ENCODE results near the gene GPC4. TPM values are rescaled to one million over a fixed set of nuclear protein-coding genes. Genes with fewer than 3 reads are reported as not detected.

GPC4 gene
- total RNA-seq, 1 donor = 8.3 TPM

DNA sequence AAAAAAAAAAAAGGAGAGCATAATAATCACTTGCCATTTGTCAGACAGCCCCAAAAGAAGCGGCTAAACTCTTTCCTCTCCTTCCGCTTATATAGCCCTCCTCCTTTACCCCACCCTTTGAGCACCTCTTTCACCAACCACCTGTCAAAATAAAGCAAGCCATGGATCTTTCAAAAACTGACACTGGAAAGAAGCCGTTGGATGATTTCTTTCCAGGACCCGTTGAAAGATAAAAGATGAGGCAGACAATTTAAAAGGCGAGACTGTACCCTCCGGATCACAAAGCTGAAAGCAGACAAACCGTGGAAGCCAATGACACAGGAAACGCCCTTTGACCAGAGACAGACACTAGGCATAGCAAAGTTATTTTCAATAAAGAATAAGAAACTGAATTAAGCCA is 22.6 kb downstream of the GPC4 start:
- Histone ChIP-seq H4K20me1 (ENCODE audit: insufficient read depth, low read length) (no peaks in the 10 kb centered on the region), H3K4me2 (ENCODE audit: insufficient read depth, low read length) (no peak overlapping the region)
- no peak for DNase-seq (ENCODE audit: insufficient read length, low spot score, missing footprints)

DNA sequence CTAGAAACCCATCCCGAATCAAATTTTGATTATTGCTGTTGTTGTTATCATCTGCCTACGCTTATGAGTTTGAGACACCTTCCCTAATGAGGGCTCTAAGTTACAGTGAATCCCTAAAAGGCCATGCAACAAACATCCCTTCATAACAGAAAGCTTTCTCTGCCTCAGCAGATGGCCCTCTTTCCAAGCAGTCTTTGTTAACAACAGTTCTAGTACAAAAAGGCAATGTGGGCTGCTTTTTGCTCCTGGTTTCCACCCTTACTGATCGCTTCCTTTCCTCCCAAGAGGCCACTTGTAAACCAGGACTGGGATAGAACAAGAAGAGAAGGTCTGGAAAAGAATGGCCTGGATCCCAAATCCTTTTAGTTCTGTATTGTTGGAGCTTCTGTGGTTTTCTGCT is 24.2 kb downstream of the GPC4 start:
- H3K4me2 ChIP-seq (ENCODE audit: insufficient read depth, low read length) = no peak overlapping the region
- DNase-seq (ENCODE audit: insufficient read length, low spot score, missing footprints) = no peak
- H3K4me1 ChIP-seq (ENCODE audit: insufficient read depth, low read length) = no peaks in the 10 kb centered on the region
- H3K36me3 ChIP-seq (ENCODE audit: insufficient read depth, low read length) = no peaks in the 10 kb centered on the region
- H3K9me3 ChIP-seq (ENCODE audit: low read depth, low read length) = no peaks in the 10 kb centered on the region
- no peaks in the 10 kb centered on the region for H4K20me1 ChIP-seq (ENCODE audit: insufficient read depth, low read length)
- H3K4me3 ChIP-seq (ENCODE audit: insufficient read depth, low read length) = no peak overlapping the region
- H3K27ac ChIP-seq (ENCODE audit: low read depth, low read length) = no peak overlapping the region
- TF ChIP-seq CTCF (IDR thresholded peaks at IDR 0.05; ENCODE audit: extremely low read depth, low read depth, low read length) = no peak
- no peaks in the 10 kb centered on the region for H3K79me2 ChIP-seq (ENCODE audit: insufficient read depth, low read length)
- H2AFZ ChIP-seq (ENCODE audit: low read length) = no peak overlapping the region
- H3K27me3 ChIP-seq (ENCODE audit: insufficient read depth, low read length) = peaks cover 11% of the 10 kb centered on the region

More for the DNA sequence above, 22.6 kb downstream of the GPC4 start:
- H3K36me3 ChIP-seq (ENCODE audit: insufficient read depth, low read length) = no peaks in the 10 kb centered on the region
- no peak overlapping the region for H3K4me3 ChIP-seq (ENCODE audit: insufficient read depth, low read length)
- H3K79me2 ChIP-seq (ENCODE audit: insufficient read depth, low read length) = no peaks in the 10 kb centered on the region
- H3K9me3 ChIP-seq (ENCODE audit: low read depth, low read length) = no peaks in the 10 kb centered on the region
- H3K27me3 ChIP-seq (ENCODE audit: insufficient read depth, low read length) = peaks cover 7% of the 10 kb centered on the region
- TF ChIP-seq CTCF (IDR thresholded peaks at IDR 0.05; ENCODE audit: extremely low read depth, low read depth, low read length) = no peak
- no peak overlapping the region for H2AFZ ChIP-seq (ENCODE audit: low read length)
- H3K4me1 ChIP-seq (ENCODE audit: insufficient read depth, low read length) = no peaks in the 10 kb centered on the region
- H3K27ac ChIP-seq (ENCODE audit: low read depth, low read length) = no peak overlapping the region

- no peak overlapping the region for H3K27ac ChIP-seq (ENCODE audit: low read depth, low read length)
- H2AFZ ChIP-seq (ENCODE audit: low read length) = no peak overlapping the region
- DNase-seq (ENCODE audit: insufficient read length, low spot score, missing footprints) = peak; percentile 75
- H3K36me3 ChIP-seq (ENCODE audit: insufficient read depth, low read length) = no peaks in the 10 kb centered on the region
- H3K27me3 ChIP-seq (ENCODE audit: insufficient read depth, low read length) = peaks cover 11% of the 10 kb centered on the region
- H3K4me3 ChIP-seq (ENCODE audit: insufficient read depth, low read length) = no peak overlapping the region
- no peaks in the 10 kb centered on the region for H3K79me2 ChIP-seq (ENCODE audit: insufficient read depth, low read length)
- no peak overlapping the region for H3K4me2 ChIP-seq (ENCODE audit: insufficient read depth, low read length)
- H3K4me1 ChIP-seq (ENCODE audit: insufficient read depth, low read length) = no peaks in the 10 kb centered on the region
- no peaks in the 10 kb centered on the region for H4K20me1 ChIP-seq (ENCODE audit: insufficient read depth, low read length)
- TF ChIP-seq CTCF (IDR thresholded peaks at IDR 0.05; ENCODE audit: extremely low read depth, low read depth, low read length) = no peak
- H3K9me3 ChIP-seq (ENCODE audit: low read depth, low read length) = no peaks in the 10 kb centered on the region
These were observed 24.6 kb downstream of the GPC4 start for GRCh38 chrX:133390676-133391075.

DNA sequence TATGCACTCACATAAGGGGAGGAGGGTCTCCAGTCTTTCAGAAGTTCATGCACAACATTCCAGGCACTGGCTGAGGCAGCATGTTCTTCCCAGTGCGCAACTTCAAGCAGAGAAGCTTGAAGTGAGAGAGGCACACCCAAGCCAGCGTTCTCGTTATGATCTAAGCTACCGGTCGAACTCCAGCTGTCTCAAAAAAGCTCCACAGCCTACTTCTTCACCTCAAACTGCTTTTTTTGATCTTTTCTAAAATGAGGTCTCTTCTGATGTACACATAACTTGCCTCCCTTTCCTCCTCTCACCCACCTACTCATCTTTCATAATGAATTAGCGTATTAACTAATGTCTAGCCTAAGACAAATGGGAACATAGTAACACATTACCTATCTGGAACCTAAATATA is 25.3 kb downstream of the GPC4 start:
- H3K4me2 ChIP-seq (ENCODE audit: insufficient read depth, low read length) = no peak overlapping the region
- TF ChIP-seq CTCF (IDR thresholded peaks at IDR 0.05; ENCODE audit: extremely low read depth, low read depth, low read length) = no peak
- peaks cover 3% of the 10 kb centered on the region for H4K20me1 ChIP-seq (ENCODE audit: insufficient read depth, low read length)
- DNase-seq (ENCODE audit: insufficient read length, low spot score, missing footprints) = no peak
- H2AFZ ChIP-seq (ENCODE audit: low read length) = no peak overlapping the region
- no peak overlapping the region for H3K27ac ChIP-seq (ENCODE audit: low read depth, low read length)
- H3K4me1 ChIP-seq (ENCODE audit: insufficient read depth, low read length) = no peaks in the 10 kb centered on the region
- H3K4me3 ChIP-seq (ENCODE audit: insufficient read depth, low read length) = no peak overlapping the region
- no peaks in the 10 kb centered on the region for H3K9me3 ChIP-seq (ENCODE audit: low read depth, low read length)
- H3K27me3 ChIP-seq (ENCODE audit: insufficient read depth, low read length) = peaks cover 14% of the 10 kb centered on the region
- H3K36me3 ChIP-seq (ENCODE audit: insufficient read depth, low read length) = no peaks in the 10 kb centered on the region
- no peaks in the 10 kb centered on the region for H3K79me2 ChIP-seq (ENCODE audit: insufficient read depth, low read length)
